ENCODE data around the gene OCA2.

GRCh38 chr15:27956285-27956684 is 142.8 kb downstream of the OCA2 start:
- TF ChIP-seq CTCF (IDR thresholded peaks at IDR 0.05) (no peak), POLR2AphosphoS5 (IDR thresholded peaks at IDR 0.05; ENCODE audit: low read depth, low read length) (no peak)

Measured in Panc1 (cell line).